HL-60 (cell line): ENCODE data around the gene PNMA8C.

Source experiments
- GABPA ChIP-seq: IDR thresholded peaks from 2 replicates; pipeline ENCODE4 v1.6.1; 2012; ENCODE audit warnings: low read depth
- POLR2AphosphoS5 ChIP-seq: IDR thresholded peaks from 2 replicates; pipeline ENCODE4 v1.6.1; 2012; ENCODE audit warnings: low read depth
- TF ChIP-seq, protein P1 (sequence below): IDR thresholded peaks from one replicate; pipeline ENCODE4 v1.5.1; 2011; ENCODE audit warnings: low read length, control low read depth, inconsistent platforms; ENCODE audit not compliant: insufficient read depth
- TF ChIP-seq, protein P2 (sequence below): IDR thresholded peaks from 2 replicates; pipeline ENCODE4 v1.6.1; 2012; ENCODE audit warnings: low read depth; ENCODE audit not compliant: insufficient replicate concordance

DNA sequence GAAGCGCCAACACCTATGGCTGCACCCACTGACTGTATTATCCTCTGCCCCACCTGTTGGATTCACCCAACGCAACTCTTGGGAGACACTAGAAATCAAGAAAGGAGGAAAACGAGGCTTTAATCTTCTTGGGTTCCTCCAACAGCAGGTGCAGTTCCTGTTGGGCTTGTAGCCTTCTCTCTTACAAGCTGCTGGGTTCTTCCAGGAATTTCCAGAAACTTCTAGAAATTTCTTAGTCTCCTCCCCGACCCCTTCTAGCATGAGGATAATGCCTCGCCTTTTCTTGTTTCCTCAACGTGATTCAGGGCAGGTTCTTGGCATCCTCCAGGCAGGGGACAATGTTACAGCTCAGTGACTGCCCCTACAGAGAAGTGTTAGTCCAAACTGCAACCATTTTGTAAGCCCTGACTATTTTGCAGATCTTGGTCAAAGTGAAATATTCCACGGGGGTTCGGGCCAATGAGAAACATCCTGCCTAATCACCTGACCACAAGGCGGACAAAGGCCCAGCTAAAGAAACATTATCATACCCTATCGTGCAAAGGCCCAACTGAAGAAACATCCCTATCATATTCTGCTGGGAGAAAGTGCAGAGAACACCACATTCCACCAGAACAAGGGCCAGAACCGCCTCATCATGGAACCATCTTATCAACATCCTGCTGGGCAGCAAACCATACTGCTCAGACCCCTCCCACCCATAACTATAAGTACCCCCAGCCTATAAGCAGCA lies 43.2 kb upstream of the PNMA8C start:
- TF ChIP-seq POLR2AphosphoS5 (no peak), GABPA (no peak)
- TF ChIP-seq, protein P1, sequence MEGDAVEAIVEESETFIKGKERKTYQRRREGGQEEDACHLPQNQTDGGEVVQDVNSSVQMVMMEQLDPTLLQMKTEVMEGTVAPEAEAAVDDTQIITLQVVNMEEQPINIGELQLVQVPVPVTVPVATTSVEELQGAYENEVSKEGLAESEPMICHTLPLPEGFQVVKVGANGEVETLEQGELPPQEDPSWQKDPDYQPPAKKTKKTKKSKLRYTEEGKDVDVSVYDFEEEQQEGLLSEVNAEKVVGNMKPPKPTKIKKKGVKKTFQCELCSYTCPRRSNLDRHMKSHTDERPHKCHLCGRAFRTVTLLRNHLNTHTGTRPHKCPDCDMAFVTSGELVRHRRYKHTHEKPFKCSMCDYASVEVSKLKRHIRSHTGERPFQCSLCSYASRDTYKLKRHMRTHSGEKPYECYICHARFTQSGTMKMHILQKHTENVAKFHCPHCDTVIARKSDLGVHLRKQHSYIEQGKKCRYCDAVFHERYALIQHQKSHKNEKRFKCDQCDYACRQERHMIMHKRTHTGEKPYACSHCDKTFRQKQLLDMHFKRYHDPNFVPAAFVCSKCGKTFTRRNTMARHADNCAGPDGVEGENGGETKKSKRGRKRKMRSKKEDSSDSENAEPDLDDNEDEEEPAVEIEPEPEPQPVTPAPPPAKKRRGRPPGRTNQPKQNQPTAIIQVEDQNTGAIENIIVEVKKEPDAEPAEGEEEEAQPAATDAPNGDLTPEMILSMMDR, result no peak
- TF ChIP-seq, protein P2, sequence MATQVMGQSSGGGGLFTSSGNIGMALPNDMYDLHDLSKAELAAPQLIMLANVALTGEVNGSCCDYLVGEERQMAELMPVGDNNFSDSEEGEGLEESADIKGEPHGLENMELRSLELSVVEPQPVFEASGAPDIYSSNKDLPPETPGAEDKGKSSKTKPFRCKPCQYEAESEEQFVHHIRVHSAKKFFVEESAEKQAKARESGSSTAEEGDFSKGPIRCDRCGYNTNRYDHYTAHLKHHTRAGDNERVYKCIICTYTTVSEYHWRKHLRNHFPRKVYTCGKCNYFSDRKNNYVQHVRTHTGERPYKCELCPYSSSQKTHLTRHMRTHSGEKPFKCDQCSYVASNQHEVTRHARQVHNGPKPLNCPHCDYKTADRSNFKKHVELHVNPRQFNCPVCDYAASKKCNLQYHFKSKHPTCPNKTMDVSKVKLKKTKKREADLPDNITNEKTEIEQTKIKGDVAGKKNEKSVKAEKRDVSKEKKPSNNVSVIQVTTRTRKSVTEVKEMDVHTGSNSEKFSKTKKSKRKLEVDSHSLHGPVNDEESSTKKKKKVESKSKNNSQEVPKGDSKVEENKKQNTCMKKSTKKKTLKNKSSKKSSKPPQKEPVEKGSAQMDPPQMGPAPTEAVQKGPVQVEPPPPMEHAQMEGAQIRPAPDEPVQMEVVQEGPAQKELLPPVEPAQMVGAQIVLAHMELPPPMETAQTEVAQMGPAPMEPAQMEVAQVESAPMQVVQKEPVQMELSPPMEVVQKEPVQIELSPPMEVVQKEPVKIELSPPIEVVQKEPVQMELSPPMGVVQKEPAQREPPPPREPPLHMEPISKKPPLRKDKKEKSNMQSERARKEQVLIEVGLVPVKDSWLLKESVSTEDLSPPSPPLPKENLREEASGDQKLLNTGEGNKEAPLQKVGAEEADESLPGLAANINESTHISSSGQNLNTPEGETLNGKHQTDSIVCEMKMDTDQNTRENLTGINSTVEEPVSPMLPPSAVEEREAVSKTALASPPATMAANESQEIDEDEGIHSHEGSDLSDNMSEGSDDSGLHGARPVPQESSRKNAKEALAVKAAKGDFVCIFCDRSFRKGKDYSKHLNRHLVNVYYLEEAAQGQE, result no peak
